SU-DHL-6 (cell line): ENCODE measurements around the gene SPOCK1.

ENCODE experiments used
- CTCF ChIP-seq: fragments of 200-600 bp; sonication (generic); IDR thresholded peaks from one replicate; pipeline ENCODE4 v1.5.1; 2017; ENCODE audit warnings: antibody characterized with exemption, mild to moderate bottlenecking, low read length, moderate library complexity; ENCODE audit not compliant: insufficient read depth, poor library complexity, severe bottlenecking
- EZH2phosphoT487 ChIP-seq: fragments of 200-600 bp; sonication (generic), shearing (Covaris generic); conservative IDR thresholded peaks from 2 replicates; pipeline ENCODE4 v1.6.1; 2018; ENCODE audit warnings: mild to moderate bottlenecking, antibody characterized with exemption, low read length, moderate library complexity, mixed read lengths

DNA sequence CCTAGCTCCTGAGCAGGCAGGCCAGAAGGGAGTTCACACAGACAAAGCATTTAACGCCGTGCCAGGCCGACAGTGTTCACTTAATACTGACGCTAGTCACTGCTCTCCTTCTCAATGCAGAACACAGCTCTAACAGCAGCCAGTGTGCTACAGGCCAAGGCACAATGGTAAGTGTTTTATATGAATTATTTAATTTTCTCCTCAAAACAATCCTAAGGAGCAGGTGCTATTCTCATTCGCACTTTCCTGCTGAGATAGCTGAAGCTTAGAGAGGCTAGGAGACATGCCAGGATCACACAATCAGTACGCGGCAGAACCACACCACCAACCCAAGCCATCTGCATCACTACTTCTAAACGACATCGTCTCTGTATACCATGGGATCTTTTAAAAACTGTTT lies 170.7 kb downstream of the SPOCK1 start:
- no peak for TF ChIP-seq CTCF
- no peak for TF ChIP-seq EZH2phosphoT487
